Panc1 (cell line): ENCODE results near the gene RAB10. TPM values are rescaled to one million over a fixed set of nuclear protein-coding genes. Genes with fewer than 3 reads are reported as not detected.

Experiments used
- ATAC-seq: fragments of 200-7000 bp; cut with Tn5 transposase; 2 replicates; pipeline ENCODE4 v1.9.1; 2020; ENCODE audit warnings: mild to moderate bottlenecking, moderate library complexity
- BruUV-seq: library from RNA; stranded (reverse); fragments of 400-500 nt; replicated peaks from 2 replicates; lab custom pipeline; 2021; lab: Mats Ljungman, UMichigan
- CTCF ChIA-PET: fragments of 300-600 bp; sonication (Branson Sonifier 250); formaldehyde crosslinking; loops from one replicate; lab custom pipeline; 2022; ENCODE audit warnings: antibody characterized with exemption; lab: Charles Lee
- POLR2A ChIA-PET: fragments of 300-600 bp; sonication (Branson Sonifier 250); formaldehyde crosslinking; loops from one replicate; lab custom pipeline; 2022; ENCODE audit warnings: antibody characterized with exemption; lab: Charles Lee
- DNase-seq: peaks from one replicate; pipeline ENCODE4 v3.0.0-alpha.2; 2010; ENCODE audit warnings: low read depth, low spot score
- H3K27ac ChIP-seq: 2 replicates; pipeline ENCODE4 v1.5.1; 2011; ENCODE audit warnings: mild to moderate bottlenecking, low read length, inconsistent platforms
- H3K27me3 ChIP-seq: fragments of 200-500 bp; sonication (Bioruptor generic); 2 replicates; pipeline ENCODE4 v1.6.0; 2014; ENCODE audit warnings: low read length, inconsistent platforms; ENCODE audit not compliant: control insufficient read depth, insufficient read depth
- H3K36me3 ChIP-seq: fragments of 200-500 bp; sonication (Bioruptor generic); 2 replicates; pipeline ENCODE4 v1.5.1; 2014; ENCODE audit warnings: inconsistent platforms, mild to moderate bottlenecking, low read length, moderate library complexity; ENCODE audit not compliant: control insufficient read depth, insufficient read depth
- H3K4me1 ChIP-seq: 2 replicates; pipeline ENCODE4 v1.5.1; 2011; ENCODE audit warnings: inconsistent platforms, mild to moderate bottlenecking, low read length, moderate library complexity; ENCODE audit not compliant: control insufficient read depth, insufficient read depth
- H3K4me3 ChIP-seq, 2 experiments: 2 replicates each; pipeline ENCODE4 v1.5.1; 2011 to 2012; ENCODE audit warnings: low read depth in 2 of 2, low read length in 2 of 2, mild to moderate bottlenecking in 2 of 2, inconsistent platforms in 1 of 2, moderate library complexity in 1 of 2
- H3K9me3 ChIP-seq: fragments of 200-500 bp; sonication (Bioruptor generic); 2 replicates; pipeline ENCODE4 v1.5.1; 2014; ENCODE audit warnings: low read depth, mild to moderate bottlenecking, inconsistent platforms, low read length, moderate library complexity; ENCODE audit not compliant: control insufficient read depth, insufficient read depth
- POLR2AphosphoS5 ChIP-seq: IDR thresholded peaks from 2 replicates; pipeline ENCODE4 v1.6.1; 2012; ENCODE audit warnings: mild to moderate bottlenecking, low read depth, low read length, moderate library complexity
- SIN3A ChIP-seq: IDR thresholded peaks from 2 replicates; pipeline ENCODE4 v1.6.1; 2012; ENCODE audit warnings: low read depth, mild to moderate bottlenecking, low read length, moderate library complexity, borderline replicate concordance; ENCODE audit not compliant: insufficient read depth
- TCF7L2 ChIP-seq: IDR thresholded peaks from 2 replicates; pipeline ENCODE4 v1.6.1; 2011; ENCODE audit warnings: mild to moderate bottlenecking, low read depth, low read length, inconsistent platforms
- in situ Hi-C: cut with HindIII; loops from 2 replicates; pipeline ENCODE4 v1.10.0; 2016; ENCODE audit warnings: low sequenced_read_pairs, low pct_unique_long_range_greater_than_20kb
- intact Hi-C: fragments of 100-400 bp; cut with micrococcal nuclease; formaldehyde crosslinking; loops from one replicate; pipeline ENCODE4 v1.10.0; 2022; ENCODE audit not compliant: unreplicated experiment
- total RNA-seq: library from RNA; stranded (reverse); gene quantifications from one replicate; pipeline ENCODE4 v1.2.1, GENCODE V29; 2021; ENCODE audit not compliant: unreplicated experiment
- TF ChIP-seq, protein P1 (sequence below): fragments of 450-650 bp; IDR thresholded peaks from 2 replicates; pipeline ENCODE4 v1.5.1; 2017; ENCODE audit warnings: mild to moderate bottlenecking
- TF ChIP-seq, protein P2 (sequence below), 2 experiments: IDR thresholded peaks; 2 replicates each; pipeline ENCODE4 v1.6.1; 2011 to 2012; ENCODE audit warnings: low read depth in 2 of 2, control low read depth in 1 of 2, low read length in 1 of 2, mild to moderate bottlenecking in 1 of 2, moderate library complexity in 1 of 2; ENCODE audit not compliant: insufficient read depth in 1 of 2

Gene RAB10
- total RNA-seq, 1 experiment from 2014 or later: 208 TPM

DNA sequence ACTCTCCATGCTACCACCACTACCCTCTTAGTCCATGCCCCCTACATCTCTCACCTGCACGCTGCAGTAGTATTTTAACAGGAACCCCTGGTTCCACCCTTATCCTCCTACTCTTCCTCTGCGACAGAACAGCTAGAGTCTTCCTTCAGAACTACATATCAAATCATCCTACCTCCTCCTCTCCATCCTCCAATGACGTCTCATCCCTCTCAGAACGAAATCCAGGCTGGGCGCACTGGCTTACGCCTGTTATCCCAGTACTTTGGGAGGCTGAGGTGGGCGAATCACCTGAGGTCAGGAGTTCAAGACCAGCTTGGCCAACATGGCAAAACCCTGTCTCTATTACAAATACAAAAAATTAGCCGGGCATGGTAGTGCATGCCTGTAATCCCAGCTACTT is 41.3 kb upstream of the RAB10 start:
- in situ Hi-C loops: no loop called here

DNA sequence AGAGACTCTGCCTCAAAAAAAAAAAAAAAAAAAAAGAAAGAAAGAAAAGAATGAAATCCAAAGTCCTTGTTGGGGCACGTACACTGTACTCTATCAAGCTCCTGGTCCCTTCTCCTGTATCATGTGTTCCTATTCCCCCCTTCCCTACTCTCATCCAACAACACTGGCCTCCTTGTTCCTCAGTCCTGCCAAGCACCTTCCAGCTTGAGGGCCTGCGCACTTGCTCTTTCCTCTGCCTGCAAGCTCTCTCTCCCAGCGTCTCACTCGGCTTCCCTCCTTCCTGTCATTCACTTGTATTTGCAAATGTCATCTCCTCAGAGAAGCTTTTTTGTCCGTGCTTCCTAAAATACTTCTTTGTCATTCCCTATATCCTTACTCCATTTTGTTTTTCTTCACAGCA is 40.8 kb upstream of the RAB10 start:
- POLR2A ChIA-PET: interaction anchor here (0.6 to 0.7 kb wide), 2 partner anchors 43 to 467 kb away, joined by 3 to 5 read pairs; no protein-coding TSS in a partner anchor
- intact Hi-C loops: loop anchor here (2.0 kb wide), 1 partner anchor 150 kb away; no protein-coding TSS in a partner anchor
- Histone ChIP-seq H3K36me3 (no peaks in the 10 kb centered on the region), H3K4me3 (no peak overlapping the region), H3K4me1 (peaks cover 8% of the 10 kb centered on the region; the same call in 1 of the 2 replicates), H3K27me3 (no peaks in the 10 kb centered on the region), H3K27ac (no peak overlapping the region; the same call in 1 of the 2 replicates), H3K9me3 (no peaks in the 10 kb centered on the region)
- CTCF ChIA-PET: interaction anchor here (0.6 kb wide), 1 partner anchor 134 kb away, joined by 3 read pairs; no protein-coding TSS in a partner anchor
- no TSS peak for BruUV-seq
- ATAC-seq (no peak), DNase-seq (no peak)
- in situ Hi-C loops: no loop called here
- TF ChIP-seq, protein P1, sequence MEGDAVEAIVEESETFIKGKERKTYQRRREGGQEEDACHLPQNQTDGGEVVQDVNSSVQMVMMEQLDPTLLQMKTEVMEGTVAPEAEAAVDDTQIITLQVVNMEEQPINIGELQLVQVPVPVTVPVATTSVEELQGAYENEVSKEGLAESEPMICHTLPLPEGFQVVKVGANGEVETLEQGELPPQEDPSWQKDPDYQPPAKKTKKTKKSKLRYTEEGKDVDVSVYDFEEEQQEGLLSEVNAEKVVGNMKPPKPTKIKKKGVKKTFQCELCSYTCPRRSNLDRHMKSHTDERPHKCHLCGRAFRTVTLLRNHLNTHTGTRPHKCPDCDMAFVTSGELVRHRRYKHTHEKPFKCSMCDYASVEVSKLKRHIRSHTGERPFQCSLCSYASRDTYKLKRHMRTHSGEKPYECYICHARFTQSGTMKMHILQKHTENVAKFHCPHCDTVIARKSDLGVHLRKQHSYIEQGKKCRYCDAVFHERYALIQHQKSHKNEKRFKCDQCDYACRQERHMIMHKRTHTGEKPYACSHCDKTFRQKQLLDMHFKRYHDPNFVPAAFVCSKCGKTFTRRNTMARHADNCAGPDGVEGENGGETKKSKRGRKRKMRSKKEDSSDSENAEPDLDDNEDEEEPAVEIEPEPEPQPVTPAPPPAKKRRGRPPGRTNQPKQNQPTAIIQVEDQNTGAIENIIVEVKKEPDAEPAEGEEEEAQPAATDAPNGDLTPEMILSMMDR: no peak
- no peak for TF ChIP-seq TCF7L2
- no peak for TF ChIP-seq POLR2AphosphoS5
- TF ChIP-seq, protein P2, sequence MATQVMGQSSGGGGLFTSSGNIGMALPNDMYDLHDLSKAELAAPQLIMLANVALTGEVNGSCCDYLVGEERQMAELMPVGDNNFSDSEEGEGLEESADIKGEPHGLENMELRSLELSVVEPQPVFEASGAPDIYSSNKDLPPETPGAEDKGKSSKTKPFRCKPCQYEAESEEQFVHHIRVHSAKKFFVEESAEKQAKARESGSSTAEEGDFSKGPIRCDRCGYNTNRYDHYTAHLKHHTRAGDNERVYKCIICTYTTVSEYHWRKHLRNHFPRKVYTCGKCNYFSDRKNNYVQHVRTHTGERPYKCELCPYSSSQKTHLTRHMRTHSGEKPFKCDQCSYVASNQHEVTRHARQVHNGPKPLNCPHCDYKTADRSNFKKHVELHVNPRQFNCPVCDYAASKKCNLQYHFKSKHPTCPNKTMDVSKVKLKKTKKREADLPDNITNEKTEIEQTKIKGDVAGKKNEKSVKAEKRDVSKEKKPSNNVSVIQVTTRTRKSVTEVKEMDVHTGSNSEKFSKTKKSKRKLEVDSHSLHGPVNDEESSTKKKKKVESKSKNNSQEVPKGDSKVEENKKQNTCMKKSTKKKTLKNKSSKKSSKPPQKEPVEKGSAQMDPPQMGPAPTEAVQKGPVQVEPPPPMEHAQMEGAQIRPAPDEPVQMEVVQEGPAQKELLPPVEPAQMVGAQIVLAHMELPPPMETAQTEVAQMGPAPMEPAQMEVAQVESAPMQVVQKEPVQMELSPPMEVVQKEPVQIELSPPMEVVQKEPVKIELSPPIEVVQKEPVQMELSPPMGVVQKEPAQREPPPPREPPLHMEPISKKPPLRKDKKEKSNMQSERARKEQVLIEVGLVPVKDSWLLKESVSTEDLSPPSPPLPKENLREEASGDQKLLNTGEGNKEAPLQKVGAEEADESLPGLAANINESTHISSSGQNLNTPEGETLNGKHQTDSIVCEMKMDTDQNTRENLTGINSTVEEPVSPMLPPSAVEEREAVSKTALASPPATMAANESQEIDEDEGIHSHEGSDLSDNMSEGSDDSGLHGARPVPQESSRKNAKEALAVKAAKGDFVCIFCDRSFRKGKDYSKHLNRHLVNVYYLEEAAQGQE (IDR thresholded peaks at IDR 0.05; ENCODE audit: insufficient read depth in 1 of 2, low read depth in 2 of 2, low read length in 1 of 2): no peak

More for the DNA sequence above, 41.3 kb upstream of the RAB10 start:
- Histone ChIP-seq H3K4me1 (peaks cover 6% of the 10 kb centered on the region; the same call in 1 of the 2 replicates), H3K4me3 (no peak overlapping the region), H3K9me3 (no peaks in the 10 kb centered on the region), H3K36me3 (no peaks in the 10 kb centered on the region), H3K27me3 (no peaks in the 10 kb centered on the region), H3K27ac (no peak overlapping the region; the same call in 1 of the 2 replicates)
- TF ChIP-seq POLR2AphosphoS5 (no peak), TCF7L2 (no peak), SIN3A (no peak)
- TF ChIP-seq, protein P1: no peak
- TF ChIP-seq, protein P2 (IDR thresholded peaks at IDR 0.05; ENCODE audit: insufficient read depth in 1 of 2, low read depth in 2 of 2, low read length in 1 of 2): no peak
- ATAC-seq (no peak), DNase-seq (no peak)
- BruUV-seq: no TSS peak
- intact Hi-C loops: loop anchor here (2.0 kb wide), 1 partner anchor 150 kb away; no protein-coding TSS in a partner anchor
- CTCF ChIA-PET: interaction anchor here (1.3 kb wide), 1 partner anchor 14 kb away, joined by 3 read pairs; no protein-coding TSS in a partner anchor
- POLR2A ChIA-PET: no interaction called here
